Endothelial cell of hepatic sinusoid (primary cell): ENCODE data around the gene TMEM242.

Experiments used
- in situ Hi-C: cut with HindIII; loops from 2 replicates; pipeline ENCODE4 v1.10.0; 2017; ENCODE audit warnings: low sequenced_read_pairs

TMEM242 gene

GRCh38 chr6:157253017-157253416, 70.3 kb downstream of the TMEM242 start:
- in situ Hi-C loops, result no loop called here

- in situ Hi-C loops, result no loop called here
These were observed 71.6 kb downstream of the TMEM242 start for GRCh38 chr6:157251586-157252247.

- in situ Hi-C loops, result no loop called here
These were observed 73.5 kb downstream of the TMEM242 start for GRCh38 chr6:157249826-157250225.

- in situ Hi-C loops, result no loop called here
These were observed 75.1 kb downstream of the TMEM242 start for GRCh38 chr6:157248264-157248663.

- in situ Hi-C loops, result no loop called here
These were observed 76.4 kb downstream of the TMEM242 start for GRCh38 chr6:157246771-157247484.

GRCh38 chr6:157246048-157246630, 77.2 kb downstream of the TMEM242 start:
- in situ Hi-C loops, result no loop called here

- in situ Hi-C loops, result no loop called here
These were observed 77.9 kb downstream of the TMEM242 start for GRCh38 chr6:157245436-157245835.

GRCh38 chr6:157244780-157245179, 78.5 kb downstream of the TMEM242 start:
- in situ Hi-C loops, result no loop called here

- in situ Hi-C loops, result no loop called here
These were observed 79.1 kb downstream of the TMEM242 start for GRCh38 chr6:157244175-157244574.

GRCh38 chr6:157242791-157243190, 80.5 kb downstream of the TMEM242 start:
- in situ Hi-C loops, result no loop called here

GRCh38 chr6:157240960-157241311, 82.4 kb downstream of the TMEM242 start:
- in situ Hi-C loops, result no loop called here

- in situ Hi-C loops, result no loop called here
These were observed 83.0 kb downstream of the TMEM242 start for GRCh38 chr6:157240059-157240959.

GRCh38 chr6:157239671-157240058, 83.7 kb downstream of the TMEM242 start:
- in situ Hi-C loops, result no loop called here
